ENCODE data around the gene CLCNKA.

DNA sequence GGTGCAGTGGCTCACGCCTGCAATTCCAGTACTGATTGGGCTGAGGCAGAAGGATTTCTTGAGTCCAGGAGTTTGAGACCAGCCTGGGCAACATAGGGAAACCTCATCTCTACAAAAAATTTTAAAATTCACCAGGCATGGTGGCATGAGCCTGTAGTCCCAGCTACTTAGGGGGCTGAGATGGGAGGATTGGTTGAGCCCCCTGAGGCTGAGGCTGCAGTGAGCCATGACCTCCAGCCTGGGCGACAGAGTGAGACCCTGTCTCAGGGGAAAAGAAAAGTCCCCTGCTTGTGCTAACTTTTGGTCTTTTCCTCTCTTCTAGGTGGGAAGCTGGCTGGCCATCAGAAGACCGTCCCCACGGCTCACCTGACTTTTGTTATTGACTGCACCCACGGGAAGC lies 16.2 kb upstream of the CLCNKA start:
- TF ChIP-seq, protein P1, sequence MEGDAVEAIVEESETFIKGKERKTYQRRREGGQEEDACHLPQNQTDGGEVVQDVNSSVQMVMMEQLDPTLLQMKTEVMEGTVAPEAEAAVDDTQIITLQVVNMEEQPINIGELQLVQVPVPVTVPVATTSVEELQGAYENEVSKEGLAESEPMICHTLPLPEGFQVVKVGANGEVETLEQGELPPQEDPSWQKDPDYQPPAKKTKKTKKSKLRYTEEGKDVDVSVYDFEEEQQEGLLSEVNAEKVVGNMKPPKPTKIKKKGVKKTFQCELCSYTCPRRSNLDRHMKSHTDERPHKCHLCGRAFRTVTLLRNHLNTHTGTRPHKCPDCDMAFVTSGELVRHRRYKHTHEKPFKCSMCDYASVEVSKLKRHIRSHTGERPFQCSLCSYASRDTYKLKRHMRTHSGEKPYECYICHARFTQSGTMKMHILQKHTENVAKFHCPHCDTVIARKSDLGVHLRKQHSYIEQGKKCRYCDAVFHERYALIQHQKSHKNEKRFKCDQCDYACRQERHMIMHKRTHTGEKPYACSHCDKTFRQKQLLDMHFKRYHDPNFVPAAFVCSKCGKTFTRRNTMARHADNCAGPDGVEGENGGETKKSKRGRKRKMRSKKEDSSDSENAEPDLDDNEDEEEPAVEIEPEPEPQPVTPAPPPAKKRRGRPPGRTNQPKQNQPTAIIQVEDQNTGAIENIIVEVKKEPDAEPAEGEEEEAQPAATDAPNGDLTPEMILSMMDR (conservative IDR thresholded peaks at IDR 0.05; ENCODE audit: low read length) = no peak
- TF ChIP-seq EZH2phosphoT487 (IDR thresholded peaks at IDR 0.05; ENCODE audit: borderline replicate concordance, low read depth, low read length) = no peak
